H9 (cell line): Measurements from ENCODE around the gene E2F1. TPM values are rescaled to one million over a fixed set of nuclear protein-coding genes. Genes with fewer than 3 reads are reported as not detected.

Experiments
- DNase-seq: peaks from one replicate; pipeline ENCODE4 v3.0.0-alpha.2; 2017
- H2AFZ ChIP-seq: one replicate; pipeline ENCODE4 v1.6.1; 2013; ENCODE audit warnings: mild to moderate bottlenecking, low read length, control low read depth, moderate library complexity
- H2AK5ac ChIP-seq: 2 replicates; pipeline ENCODE4 v1.6.1; 2013; ENCODE audit warnings: low read length, control low read depth, mixed read lengths; ENCODE audit not compliant: insufficient read length
- H2BK120ac ChIP-seq: one replicate; pipeline ENCODE4 v1.6.1; 2013; ENCODE audit warnings: low read depth, mild to moderate bottlenecking, low read length, control low read depth, inconsistent platforms; ENCODE audit not compliant: poor library complexity, severe bottlenecking
- H2BK12ac ChIP-seq: 2 replicates; pipeline ENCODE4 v1.6.1; 2013; ENCODE audit warnings: low read length, control low read depth, mixed read lengths, low read depth; ENCODE audit not compliant: insufficient read length
- H2BK15ac ChIP-seq: 2 replicates; pipeline ENCODE4 v1.6.1; 2013; ENCODE audit warnings: low read depth, low read length, control low read depth
- H2BK20ac ChIP-seq: one replicate; pipeline ENCODE4 v1.6.1; 2013; ENCODE audit warnings: low read depth, mild to moderate bottlenecking, low read length, control low read depth, inconsistent platforms; ENCODE audit not compliant: poor library complexity, severe bottlenecking
- H2BK5ac ChIP-seq: 2 replicates; pipeline ENCODE4 v1.6.1; 2013; ENCODE audit warnings: low read length, control low read depth, mixed read lengths; ENCODE audit not compliant: insufficient read length
- H3K14ac ChIP-seq: 2 replicates; pipeline ENCODE4 v1.6.1; 2013; ENCODE audit warnings: low read length, control low read depth; ENCODE audit not compliant: insufficient read depth
- H3K18ac ChIP-seq: 2 replicates; pipeline ENCODE4 v1.6.1; 2013; ENCODE audit warnings: low read depth, mild to moderate bottlenecking, mixed read lengths, low read length, control low read depth; ENCODE audit not compliant: insufficient read length
- H3K23ac ChIP-seq: 2 replicates; pipeline ENCODE4 v1.6.1; 2013; ENCODE audit warnings: low read length, control low read depth, mixed read lengths, low read depth; ENCODE audit not compliant: insufficient read length
- H3K23me2 ChIP-seq: 2 replicates; pipeline ENCODE4 v1.6.1; 2013; ENCODE audit warnings: low read depth, mild to moderate bottlenecking, mixed read lengths, low read length, control low read depth; ENCODE audit not compliant: insufficient read length, poor library complexity, severe bottlenecking
- H3K27ac ChIP-seq: 2 replicates; pipeline ENCODE4 v1.5.1; 2013; ENCODE audit warnings: low read length, control low read depth, mixed read lengths, low read depth; ENCODE audit not compliant: insufficient read length
- H3K27me3 ChIP-seq: 2 replicates; pipeline ENCODE4 v1.6.1; 2013; ENCODE audit warnings: low read length, control low read depth, inconsistent platforms; ENCODE audit not compliant: insufficient read depth
- H3K4ac ChIP-seq: 2 replicates; pipeline ENCODE4 v1.6.1; 2013; ENCODE audit warnings: low read depth, mild to moderate bottlenecking, control low read depth, inconsistent platforms, low read length, moderate library complexity
- H3K4me1 ChIP-seq: 2 replicates; pipeline ENCODE4 v1.6.1; 2013; ENCODE audit warnings: low read length, control low read depth, inconsistent platforms; ENCODE audit not compliant: insufficient read depth
- H3K4me2 ChIP-seq: 2 replicates; pipeline ENCODE4 v1.6.1; 2013; ENCODE audit warnings: low read length, control low read depth, mixed read lengths; ENCODE audit not compliant: insufficient read length, insufficient read depth
- H3K56ac ChIP-seq: 2 replicates; pipeline ENCODE4 v1.6.1; 2013; ENCODE audit warnings: low read depth, mild to moderate bottlenecking, mixed read lengths, low read length, control low read depth; ENCODE audit not compliant: insufficient read length
- H3K79me1 ChIP-seq: 2 replicates; pipeline ENCODE4 v1.6.1; 2013; ENCODE audit warnings: low read depth, mild to moderate bottlenecking, moderate library complexity, low read length, control low read depth, inconsistent platforms; ENCODE audit not compliant: insufficient read depth, poor library complexity, severe bottlenecking
- H3K79me2 ChIP-seq: 2 replicates; pipeline ENCODE4 v1.6.1; 2013; ENCODE audit warnings: low read length, control low read depth, inconsistent platforms; ENCODE audit not compliant: insufficient read depth
- H3K9ac ChIP-seq: 2 replicates; pipeline ENCODE4 v1.6.1; 2013; ENCODE audit warnings: low read length, control low read depth, mixed read lengths; ENCODE audit not compliant: insufficient read length; ENCODE audit errors: extremely low read depth
- H3K9me3 ChIP-seq: one replicate; pipeline ENCODE4 v1.6.1; 2013; ENCODE audit warnings: low read depth, low read length, inconsistent platforms; ENCODE audit not compliant: control insufficient read depth
- H3T11ph ChIP-seq: one replicate; pipeline ENCODE4 v1.6.1; 2013; ENCODE audit warnings: mild to moderate bottlenecking, low read length, control low read depth, inconsistent platforms
- H4K20me1 ChIP-seq: one replicate; pipeline ENCODE4 v1.6.1; 2013; ENCODE audit not compliant: control insufficient read depth, insufficient read length, insufficient read depth
- H4K5ac ChIP-seq: 2 replicates; pipeline ENCODE4 v1.6.1; 2013; ENCODE audit warnings: low read depth, mild to moderate bottlenecking, mixed read lengths, low read length, control low read depth; ENCODE audit not compliant: insufficient read length
- H4K8ac ChIP-seq: replicated peaks from 2 replicates; pipeline ENCODE4 v1.6.1; 2013; ENCODE audit warnings: low read length, control low read depth, mixed read lengths, low read depth; ENCODE audit not compliant: insufficient read length
- H4K91ac ChIP-seq: 2 replicates; pipeline ENCODE4 v1.6.1; 2013; ENCODE audit warnings: low read depth, mild to moderate bottlenecking, moderate library complexity, mixed read lengths, low read length, control low read depth; ENCODE audit not compliant: insufficient read length
- H3K27ac Mint-ChIP-seq, 3 experiments: 2 replicates in 2 of 3; 3 replicates in 1 of 3; pipeline ENCODE4 v1.8.0; 2020 to 2021; ENCODE audit warnings: mixed read lengths in 3 of 3, mild to moderate bottlenecking in 1 of 3, moderate library complexity in 1 of 3
- H3K27me3 Mint-ChIP-seq: 2 replicates; pipeline ENCODE4 v1.8.0; 2021; ENCODE audit warnings: low read depth, mild to moderate bottlenecking, moderate library complexity, mixed read lengths
- H3K36me3 Mint-ChIP-seq, 3 experiments: 2 replicates in 2 of 3; 3 replicates in 1 of 3; pipeline ENCODE4 v1.8.0; 2020 to 2021; ENCODE audit warnings: low read depth in 3 of 3, mixed read lengths in 3 of 3; ENCODE audit not compliant: insufficient read depth in 1 of 3
- H3K4me1 Mint-ChIP-seq, 2 experiments: 2 replicates each; pipeline ENCODE4 v1.8.0; 2020; ENCODE audit warnings: mixed read lengths in 2 of 2
- H3K4me3 Mint-ChIP-seq, 2 experiments: 2 replicates in 1 of 2; 3 replicates in 1 of 2; pipeline ENCODE4 v1.8.0; 2020 to 2021; ENCODE audit warnings: mild to moderate bottlenecking in 2 of 2, mixed read lengths in 2 of 2, moderate library complexity in 1 of 2
- H3K9me3 Mint-ChIP-seq, 2 experiments: 2 replicates in 1 of 2; 3 replicates in 1 of 2; pipeline ENCODE4 v1.8.0; 2020; ENCODE audit warnings: mild to moderate bottlenecking in 2 of 2, mixed read lengths in 2 of 2, moderate library complexity in 1 of 2
- CTCF ChIP-seq: fragments of 200-600 bp; sonication (generic); conservative IDR thresholded peaks from 3 replicates; pipeline ENCODE4 v1.8.0; 2021; ENCODE audit warnings: antibody characterized with exemption, mild to moderate bottlenecking
- WGBS: extraction: QIAGEN DNeasy Blood & Tissue Kit; methylation state at CpG from one replicate; pipeline ENCODE4 v1.1.7; 2013; ENCODE audit warnings: missing lambda C conversion rate, low lambda C conversion rate, mixed read lengths; ENCODE audit not compliant: insufficient read length; ENCODE audit errors: extremely low coverage; 5-methylcytosine and 5-hydroxymethylcytosine counted together
- total RNA-seq: library from RNA; stranded (reverse); gene quantifications from 2 replicates; pipeline ENCODE4 v1.2.1, GENCODE V29; 2021

The E2F1 gene
- total RNA-seq, 1 experiment from 2014 or later, result 58.7 TPM

- Mint-ChIP-seq H3K9me3 (no peaks in the 10 kb centered on the region; a peak in 1 of 5 replicates), H3K27me3 (peaks cover 6% of the 10 kb centered on the region), H3K27ac (no peak overlapping the region), H3K4me1 (peaks cover 36 to 38% of the 10 kb centered on the region in 2 experiments), H3K4me3 (no peak overlapping the region), H3K36me3 (peaks cover 26 to 53% (median 39%) of the 10 kb centered on the region in 3 experiments)
- Histone ChIP-seq H4K5ac (no peak overlapping the region), H3K27me3 (no peaks in the 10 kb centered on the region), H2BK12ac (no peak overlapping the region), H3K79me2 (no peaks in the 10 kb centered on the region), H3K23ac (no peak overlapping the region), H3K14ac (no peak overlapping the region), H2BK120ac (no peak overlapping the region), H3K9ac (no peak overlapping the region), H2AFZ (no peak overlapping the region), H3K4ac (no peak overlapping the region), H3K4me2 (no peak overlapping the region), H3K27ac (no peak overlapping the region), H3K18ac (no peak overlapping the region), H3K23me2 (peaks cover 16% of the 10 kb centered on the region), H3K9me3 (no peaks in the 10 kb centered on the region), H3K56ac (no peak overlapping the region), H4K20me1 (no peaks in the 10 kb centered on the region), H4K91ac (no peak overlapping the region), H2AK5ac (no peak overlapping the region), H2BK15ac (no peak overlapping the region), H3K4me1 (peaks cover 4% of the 10 kb centered on the region; the same call in 1 of the 2 replicates), H2BK20ac (no peak overlapping the region), H3K79me1 (no peaks in the 10 kb centered on the region), H2BK5ac (no peak overlapping the region), H3T11ph (no peak overlapping the region), H4K8ac (no peak overlapping the region)
- no peak for TF ChIP-seq CTCF
- DNase-seq, result no peak
- no CpG with 5 or more reads among the region's 5 CpGs for WGBS
Measured at GRCh38 chr20:33669224-33669623, 17.0 kb downstream of the E2F1 start.
